PC-9 (cell line): ENCODE results near the gene RGMB. TPM values are rescaled to one million over a fixed set of nuclear protein-coding genes. Genes with fewer than 3 reads are reported as not detected.
"Not testable (repeated sequence)": the region's sequence is repeated elsewhere in the genome, so short reads cannot be mapped to it uniquely, and the experiment has no call there.

Source experiments
- BruUV-seq: library from RNA; stranded (reverse); fragments of 400-500 nt; replicated peaks from 2 replicates; lab custom pipeline; 2021; lab: Mats Ljungman, UMichigan
- CTCF ChIA-PET: fragments of 300-600 bp; sonication (Branson Sonifier 250); formaldehyde crosslinking; loops from one replicate; lab custom pipeline; 2022; ENCODE audit warnings: antibody characterized with exemption; lab: Charles Lee
- POLR2A ChIA-PET: fragments of 300-600 bp; sonication (Branson Sonifier 250); formaldehyde crosslinking; loops from one replicate; lab custom pipeline; 2022; ENCODE audit warnings: antibody characterized with exemption; ENCODE audit not compliant: unreplicated experiment; lab: Charles Lee
- DNase-seq, 2 experiments: peaks; one replicate each; pipeline versions ENCODE4 v3.0.0 to v3.0.0-alpha.2; 2015 to 2022; ENCODE audit warnings: mixed read lengths in 1 of 2
- H2AFZ ChIP-seq: fragments of 200-600 bp; sonication (generic); 2 replicates; pipeline ENCODE4 v1.8.1; 2017; ENCODE audit warnings: antibody characterized with exemption
- H3F3A ChIP-seq: fragments of 200-600 bp; sonication (generic); 2 replicates; pipeline ENCODE4 v1.8.1; 2017; ENCODE audit warnings: antibody characterized with exemption, mild to moderate bottlenecking, low read depth; ENCODE audit not compliant: insufficient read depth
- H3K27ac ChIP-seq: fragments of 200-600 bp; sonication (generic); 2 replicates; pipeline ENCODE4 v1.6.1; 2016; ENCODE audit warnings: mixed run types
- H3K27me3 ChIP-seq: fragments of 200-600 bp; sonication (generic); 2 replicates; pipeline ENCODE4 v1.6.1; 2016; ENCODE audit warnings: low read depth, mixed run types; ENCODE audit not compliant: insufficient read depth
- H3K36me3 ChIP-seq: fragments of 200-600 bp; sonication (generic); 2 replicates; pipeline ENCODE4 v1.6.1; 2016; ENCODE audit warnings: low read depth, mixed run types
- H3K4me1 ChIP-seq: fragments of 200-600 bp; sonication (generic); replicated peaks from 2 replicates; pipeline ENCODE4 v1.6.1; 2016; ENCODE audit warnings: mixed run types; ENCODE audit not compliant: insufficient read depth
- H3K4me2 ChIP-seq: fragments of 200-600 bp; sonication (generic); 2 replicates; pipeline ENCODE4 v1.6.1; 2017; ENCODE audit warnings: mixed run types
- H3K4me3 ChIP-seq: fragments of 200-600 bp; sonication (generic); 2 replicates; pipeline ENCODE4 v1.6.1; 2016; ENCODE audit warnings: mixed run types
- H3K79me2 ChIP-seq: fragments of 200-600 bp; sonication (generic); 2 replicates; pipeline ENCODE4 v1.6.1; 2017; ENCODE audit warnings: low read depth, mixed run types
- H3K9me2 ChIP-seq: fragments of 200-600 bp; sonication (generic); 2 replicates; pipeline ENCODE4 v1.8.1; 2017; ENCODE audit warnings: mild to moderate bottlenecking; ENCODE audit not compliant: insufficient read depth
- H3K9me3 ChIP-seq: fragments of 200-600 bp; sonication (generic); 2 replicates; pipeline ENCODE4 v1.8.1; 2016; ENCODE audit warnings: low read depth; ENCODE audit not compliant: insufficient read depth
- H4K20me1 ChIP-seq: fragments of 200-600 bp; sonication (generic); 2 replicates; pipeline ENCODE4 v1.8.1; 2017; ENCODE audit not compliant: insufficient read depth
- CTCF ChIP-seq: fragments of 200-600 bp; sonication (generic); conservative IDR thresholded peaks from 2 replicates; pipeline ENCODE4 v1.6.1; 2017; ENCODE audit warnings: mixed run types, antibody characterized with exemption, mild to moderate bottlenecking, moderate library complexity
- EZH2 ChIP-seq: fragments of 200-600 bp; sonication (generic); IDR thresholded peaks from 2 replicates; pipeline ENCODE4 v1.8.0; 2017; ENCODE audit warnings: antibody characterized with exemption, low read depth
- intact Hi-C: fragments of 100-400 bp; cut with micrococcal nuclease; formaldehyde crosslinking; loops from one replicate; pipeline ENCODE4 v1.10.0; 2022; ENCODE audit not compliant: unreplicated experiment
- total RNA-seq: library from RNA; stranded (reverse); gene quantifications from 2 replicates; pipeline ENCODE4 v1.2.3, GENCODE V29; 2021

The RGMB gene
- total RNA-seq, 1 experiment from 2014 or later = 14.6 TPM

GRCh38 chr5:98749046-98749445, 24.4 kb upstream of the RGMB start:
- H3K4me1 ChIP-seq = 0 out of 2 replicates have a peak, but pooled peaks cover under 1% of the 10 kb centered on the region
- BruUV-seq = no TSS peak
- H3K4me3 ChIP-seq = no peak overlapping the region
- no peak overlapping the region for H2AFZ ChIP-seq
- no peaks in the 10 kb centered on the region for H3K36me3 ChIP-seq
- H3K79me2 ChIP-seq = no peaks in the 10 kb centered on the region
- no peak for TF ChIP-seq EZH2
- TF ChIP-seq CTCF = no peak
- ChIA-PET POLR2A (no interaction called here), CTCF (no interaction called here)
- no peaks in the 10 kb centered on the region for H3F3A ChIP-seq
- no peaks in the 10 kb centered on the region for H3K9me2 ChIP-seq
- no peak for DNase-seq
- intact Hi-C loops = no loop called here
- H3K27ac ChIP-seq = no peak overlapping the region
- no peaks in the 10 kb centered on the region for H3K9me3 ChIP-seq
- no peak overlapping the region for H3K4me2 ChIP-seq
- no peaks in the 10 kb centered on the region for H4K20me1 ChIP-seq
- no peaks in the 10 kb centered on the region for H3K27me3 ChIP-seq

DNA sequence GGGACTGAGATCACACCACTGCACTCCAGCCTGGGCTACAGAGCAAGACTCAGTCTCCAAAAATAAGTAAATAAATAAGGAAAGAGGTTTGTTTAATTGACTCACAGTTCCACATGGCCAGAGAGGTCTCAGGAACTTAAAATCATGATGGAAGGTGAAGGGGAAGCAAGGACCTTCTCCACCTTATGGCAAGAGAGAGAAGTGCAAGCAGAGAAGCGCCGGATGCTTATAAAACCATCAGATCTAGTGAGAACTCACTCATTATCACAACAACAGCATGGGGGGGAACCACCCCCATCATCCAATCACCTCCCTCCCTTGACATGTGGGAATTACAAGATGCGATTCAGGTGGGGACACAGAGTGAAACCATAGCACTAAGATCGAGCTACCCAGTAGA, 22.8 kb upstream of the RGMB start:
- CTCF ChIA-PET = no interaction called here
- Histone ChIP-seq H3K9me3 (no peaks in the 10 kb centered on the region), H3K4me2 (no peak overlapping the region), H3K4me3 (no peak overlapping the region), H3K9me2 (no peaks in the 10 kb centered on the region), H3K27ac (no peak overlapping the region), H3K79me2 (no peaks in the 10 kb centered on the region), H3F3A (peaks cover 2% of the 10 kb centered on the region; the same call in 1 of the 2 replicates), H4K20me1 (no peaks in the 10 kb centered on the region), H3K4me1 (peaks cover 17% of the 10 kb centered on the region), H2AFZ (no peak overlapping the region), H3K36me3 (no peaks in the 10 kb centered on the region), H3K27me3 (no peaks in the 10 kb centered on the region)
- DNase-seq = no peak
- intact Hi-C loops = no loop called here
- TF ChIP-seq EZH2 = no peak
- TF ChIP-seq CTCF = peak; percentile 34; the same call in 1 of the 2 replicates
- BruUV-seq = no TSS peak
- POLR2A ChIA-PET = no interaction called here

DNA sequence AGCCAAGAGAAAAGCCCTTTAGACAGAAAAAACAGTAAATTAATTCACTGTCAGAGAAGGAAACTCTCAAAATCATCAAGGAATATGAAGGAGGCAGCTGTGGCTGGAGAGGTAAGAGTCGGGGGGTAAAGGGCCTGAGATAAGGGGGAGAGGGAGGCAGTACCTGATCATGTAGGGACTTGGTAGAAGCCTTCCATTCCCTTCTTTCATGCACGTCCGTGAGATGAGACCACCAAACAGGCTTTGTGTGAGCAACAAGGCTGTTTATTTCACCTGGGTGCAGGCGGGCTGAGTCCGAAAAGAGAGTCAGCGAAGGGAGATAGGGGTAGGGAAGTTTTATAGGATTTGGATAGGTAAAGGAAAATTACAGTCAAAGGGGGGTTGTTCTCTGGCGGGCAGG, 21.1 kb upstream of the RGMB start:
- BruUV-seq, H3K27me3 ChIP-seq, H3K27ac ChIP-seq, H3K9me3 ChIP-seq, intact Hi-C loops, DNase-seq, H3K79me2 ChIP-seq, CTCF ChIA-PET, H3F3A ChIP-seq, H4K20me1 ChIP-seq, H3K4me3 ChIP-seq, H3K9me2 ChIP-seq, H3K4me2 ChIP-seq, H2AFZ ChIP-seq, H3K36me3 ChIP-seq, POLR2A ChIA-PET: not testable (repeated sequence)
- H3K4me1 ChIP-seq = peaks cover 20% of the 10 kb centered on the region

DNA sequence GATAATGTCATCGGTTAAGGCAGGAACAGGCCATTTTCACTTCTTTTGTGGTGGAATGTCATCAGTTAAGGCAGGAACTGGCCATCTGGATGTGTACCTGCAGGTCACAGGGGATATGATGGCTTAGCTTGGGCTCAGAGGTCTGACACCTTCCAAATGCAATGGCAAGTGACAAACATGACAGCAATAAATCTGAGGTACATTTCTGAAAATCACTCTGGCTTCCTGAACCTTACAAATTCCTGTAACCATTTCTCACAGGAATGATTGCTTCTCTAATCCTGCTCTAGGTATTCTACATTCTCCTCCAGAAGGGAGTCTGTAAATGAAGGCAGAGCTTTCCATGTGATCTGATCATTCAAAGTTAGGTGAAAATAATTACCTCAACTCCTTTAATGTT, 20.7 kb upstream of the RGMB start:
- H3K9me3 ChIP-seq, BruUV-seq, POLR2A ChIA-PET, H3K36me3 ChIP-seq, CTCF ChIA-PET, DNase-seq, intact Hi-C loops, H3K4me2 ChIP-seq, H4K20me1 ChIP-seq, H3K27ac ChIP-seq, H3K27me3 ChIP-seq, H2AFZ ChIP-seq, H3K9me2 ChIP-seq, H3K4me3 ChIP-seq, H3K79me2 ChIP-seq, H3F3A ChIP-seq: not testable (repeated sequence)
- H3K4me1 ChIP-seq = peaks cover 20% of the 10 kb centered on the region
